HG03139 (cell line): ENCODE measurements around the gene KIF9.
"Not testable (repeated sequence)": the region's sequence is repeated elsewhere in the genome, so short reads cannot be mapped to it uniquely, and the experiment has no call there.

Source experiments
- ATAC-seq: cut with Tn5 transposase; IDR thresholded peaks from one replicate; pipeline ENCODE4 v1.9.1; 2021; ENCODE audit not compliant: unreplicated experiment

The KIF9 gene

DNA sequence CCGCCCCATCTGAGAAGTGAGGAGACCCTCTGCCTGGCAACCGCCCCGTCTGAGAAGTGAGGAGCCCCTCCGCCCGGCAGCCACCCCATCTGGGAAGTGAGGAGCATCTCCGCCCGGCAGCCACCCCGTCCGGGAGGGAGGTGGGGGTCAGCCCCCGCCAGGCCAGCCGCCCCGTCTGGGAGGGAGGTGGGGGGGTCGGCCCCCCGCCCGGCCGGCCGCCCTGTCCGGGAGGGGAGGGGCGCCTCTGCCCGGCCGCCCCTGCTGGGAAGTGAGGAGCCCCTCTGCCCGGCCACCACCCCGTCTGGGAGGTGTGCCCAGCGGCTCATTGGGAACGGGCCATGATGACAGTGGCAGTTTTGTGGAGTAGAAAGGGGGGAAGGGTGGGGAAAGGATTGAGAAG, 26.3 kb downstream of the KIF9 start:
- ATAC-seq = not testable (repeated sequence)

DNA sequence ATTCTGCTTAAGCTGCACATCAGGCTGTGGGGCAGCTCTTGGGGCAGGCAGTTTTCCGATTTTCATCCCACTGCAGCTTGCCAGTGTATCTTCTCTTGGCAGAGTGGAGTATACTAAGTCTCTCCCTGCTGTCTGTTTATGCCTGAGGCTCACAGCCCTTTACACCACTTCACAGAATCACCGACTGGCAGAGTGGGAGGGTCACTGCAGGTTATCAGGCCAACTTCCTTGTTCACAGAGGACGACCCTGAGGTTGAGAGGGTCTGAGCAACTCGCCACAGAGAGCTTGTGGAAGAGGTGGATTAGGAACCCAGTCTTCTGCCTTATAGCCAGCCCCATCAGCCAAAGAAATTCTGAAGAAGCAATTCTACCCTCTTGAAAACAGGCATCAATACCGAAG, 30.9 kb downstream of the KIF9 start:
- no peak for ATAC-seq

DNA sequence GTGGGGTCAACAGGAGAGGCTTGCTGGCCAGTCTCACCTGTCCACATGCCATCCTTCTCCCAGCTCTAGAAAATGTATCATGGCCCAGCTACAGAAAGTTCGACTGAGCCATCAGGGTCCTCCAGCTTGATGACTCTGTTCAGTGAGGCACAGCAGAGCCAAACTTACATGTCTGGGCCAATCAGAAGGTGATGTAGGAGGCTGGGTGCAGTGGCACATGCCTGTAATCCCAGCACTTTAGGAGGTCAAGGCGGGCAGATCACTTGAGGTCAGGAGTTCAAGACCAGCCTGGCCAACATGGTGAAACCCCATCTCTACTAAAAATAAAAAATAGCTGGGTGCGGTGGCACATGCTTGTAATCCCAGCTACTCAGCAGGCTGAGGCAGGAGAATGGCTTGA, 31.5 kb downstream of the KIF9 start:
- ATAC-seq = not testable (repeated sequence)

DNA sequence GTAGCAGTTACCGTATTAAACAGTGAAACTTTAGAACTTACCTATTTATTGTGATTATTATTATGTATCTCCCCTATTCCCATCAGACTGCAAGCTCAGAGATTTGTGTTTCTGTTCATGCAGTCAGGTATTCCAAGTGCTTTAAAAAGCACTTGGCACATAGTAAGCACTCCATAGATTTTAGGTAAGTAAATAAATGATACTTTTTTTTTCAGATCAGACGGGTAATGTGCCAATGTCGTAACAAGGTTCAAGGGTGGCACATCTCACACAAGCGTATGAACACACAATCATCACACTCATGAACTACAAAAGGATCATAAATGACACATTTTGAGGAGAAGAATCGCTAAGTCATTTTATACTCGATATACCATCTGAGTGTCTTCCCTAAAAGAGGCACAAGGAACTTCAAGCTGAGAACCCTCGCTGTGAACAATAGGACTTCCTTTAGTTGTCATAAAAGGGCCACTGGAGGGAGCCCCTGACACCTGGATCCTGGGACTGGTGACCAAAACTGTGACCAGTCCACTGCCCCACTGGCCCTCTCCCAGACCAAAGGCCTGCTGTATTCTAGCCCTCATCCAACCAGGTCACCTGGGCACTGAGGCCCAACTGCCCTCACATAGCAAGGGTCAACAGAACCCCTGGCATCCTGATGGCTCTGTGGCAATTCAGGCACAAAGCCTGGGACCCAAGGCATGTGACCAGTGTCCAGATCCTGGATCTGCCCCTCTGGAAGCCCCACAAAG, 32.1 kb downstream of the KIF9 start:
- no peak for ATAC-seq

DNA sequence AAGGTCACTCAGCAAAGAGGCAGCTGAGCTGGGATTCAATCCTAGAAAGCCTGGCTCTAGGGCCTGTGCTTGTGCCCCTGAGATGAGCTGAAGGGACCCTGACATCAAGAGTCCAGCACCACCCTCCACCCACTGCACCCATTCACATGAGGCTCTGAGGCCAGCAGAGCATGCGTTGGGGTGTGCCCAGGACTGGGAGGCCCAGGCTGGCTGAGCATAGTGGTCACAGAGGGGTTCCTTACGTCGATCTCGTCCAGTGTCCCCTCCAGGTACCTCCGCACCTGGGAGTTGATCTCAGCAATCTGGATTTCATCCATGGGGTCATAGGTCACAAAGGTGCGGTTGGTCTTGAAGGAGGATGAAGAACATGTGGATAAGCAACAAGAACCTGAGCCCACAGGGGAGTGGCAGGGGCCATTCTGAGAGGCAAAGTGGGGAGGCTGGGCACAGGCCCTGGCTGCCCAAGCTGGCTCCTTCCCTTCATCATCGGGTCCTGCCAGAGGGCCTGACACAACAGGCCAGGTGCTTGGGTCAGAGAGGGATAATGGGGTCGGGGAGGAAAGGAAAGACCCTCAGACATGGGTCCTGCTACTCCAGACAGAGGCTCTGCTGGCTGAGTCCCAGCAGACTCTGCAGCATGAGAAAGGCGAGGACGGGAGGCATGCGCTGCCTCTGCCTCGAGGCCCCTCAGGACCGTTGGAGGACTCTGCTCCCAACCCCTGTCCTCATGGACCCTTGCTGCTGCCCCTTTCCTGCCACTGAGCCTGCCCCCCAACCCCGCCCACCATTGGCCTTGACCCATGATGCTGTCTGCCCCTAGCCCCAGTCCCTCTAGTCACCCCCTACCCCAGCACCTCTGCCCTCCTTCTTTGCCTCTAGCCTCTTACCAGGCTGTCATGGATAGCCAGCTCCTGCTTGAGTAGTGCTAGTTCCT, 35.2 kb downstream of the KIF9 start:
- no peak for ATAC-seq

DNA sequence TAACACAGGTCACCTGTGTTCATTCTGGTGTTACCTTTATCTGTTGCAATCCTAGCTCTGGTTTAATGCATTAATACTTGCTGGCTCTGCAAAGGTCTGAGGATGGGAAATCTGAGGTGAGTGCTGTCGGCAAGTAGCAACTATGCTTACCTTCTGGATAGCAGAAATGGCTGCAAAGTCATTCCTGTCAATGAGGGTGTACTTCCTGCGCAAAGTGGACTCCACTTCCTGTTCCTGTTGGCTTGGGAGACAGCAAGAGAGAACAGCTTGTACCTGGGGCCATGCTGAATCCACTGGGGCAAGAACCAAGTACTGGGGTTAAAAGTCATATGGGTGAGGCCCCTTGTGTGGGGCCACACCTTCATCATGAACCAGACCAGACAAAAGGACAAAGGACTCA, 37.3 kb downstream of the KIF9 start:
- no peak for ATAC-seq

DNA sequence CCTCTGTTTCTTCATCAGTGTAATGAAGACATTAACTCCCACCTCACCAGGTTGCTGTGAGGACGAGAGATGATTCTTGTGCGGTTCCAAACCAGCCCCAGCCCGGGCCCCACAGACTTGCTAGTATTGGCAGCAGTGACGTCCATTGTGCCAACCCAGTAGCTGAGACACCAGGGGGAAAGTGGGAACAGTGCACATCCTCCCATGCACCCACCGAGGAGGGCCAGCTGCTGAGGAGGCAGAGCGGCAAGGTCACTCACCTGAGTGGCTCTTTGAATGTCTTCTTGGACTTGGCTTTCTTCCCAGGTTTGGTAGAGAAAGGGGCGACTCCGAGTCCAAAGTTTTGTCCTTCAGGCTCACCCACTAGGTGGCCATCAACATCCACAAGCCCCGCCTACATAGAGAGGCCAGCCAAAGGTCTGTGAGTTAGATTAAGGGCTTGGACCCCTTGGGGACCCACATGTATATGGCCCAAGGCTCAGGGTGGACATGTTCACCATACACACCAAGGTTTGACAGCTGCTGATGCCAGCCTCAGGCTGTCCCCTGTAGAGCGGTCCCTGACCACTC, 38.0 kb downstream of the KIF9 start:
- no peak for ATAC-seq

DNA sequence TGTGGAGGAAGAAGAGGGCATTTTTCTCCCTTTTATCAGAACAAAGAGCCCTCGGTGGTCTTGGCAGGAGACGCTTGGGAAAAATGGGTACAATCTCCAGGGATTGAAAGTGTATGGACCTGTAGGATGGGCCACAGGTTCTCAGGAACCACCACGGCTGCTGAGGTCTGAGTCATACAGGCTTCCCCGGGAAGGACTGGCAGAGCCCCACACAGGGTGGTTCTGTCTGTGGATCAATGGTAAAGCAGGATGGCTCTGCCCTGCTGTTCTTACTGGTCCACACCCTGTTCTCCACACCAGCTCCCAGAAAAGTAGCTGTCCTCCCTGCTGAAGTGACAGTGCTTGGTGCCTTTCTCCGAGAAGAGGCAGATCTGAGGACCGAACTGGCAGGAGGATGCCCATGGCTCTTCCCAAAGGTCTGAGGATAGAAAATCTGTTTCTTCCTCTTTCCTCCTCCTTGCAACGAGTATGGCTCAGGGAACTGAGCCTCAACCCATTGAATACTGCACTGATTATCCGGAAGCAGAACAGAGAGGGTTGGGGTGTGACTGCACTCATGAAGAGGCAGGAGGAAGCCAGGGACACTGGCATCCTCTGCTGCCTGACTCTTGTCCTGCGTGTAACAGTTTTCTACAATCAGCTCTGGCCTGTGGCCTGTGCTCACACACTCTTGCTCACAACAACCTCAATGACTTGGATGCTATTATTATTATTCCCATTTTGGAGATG, 39.0 kb downstream of the KIF9 start:
- ATAC-seq = no peak

DNA sequence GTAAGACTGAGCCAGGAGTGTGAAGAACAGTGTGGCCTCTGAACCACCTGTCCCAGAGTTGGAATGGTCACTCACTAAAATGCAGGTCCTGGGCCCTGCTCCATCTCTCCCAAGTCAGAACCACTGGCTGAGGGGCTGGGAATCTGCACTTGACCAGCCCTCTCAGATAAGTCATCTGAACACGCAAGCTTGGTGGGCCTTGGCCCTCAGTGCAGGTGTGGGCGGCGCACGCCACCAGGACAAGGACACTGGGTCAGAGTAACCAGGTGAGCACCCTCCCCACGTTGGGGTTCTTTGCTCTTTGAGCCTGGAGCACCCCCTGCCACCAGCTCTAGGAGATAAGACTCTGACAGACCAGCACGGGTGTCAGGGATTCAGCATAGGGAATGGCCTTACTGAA, 42.7 kb downstream of the KIF9 start:
- ATAC-seq = no peak

DNA sequence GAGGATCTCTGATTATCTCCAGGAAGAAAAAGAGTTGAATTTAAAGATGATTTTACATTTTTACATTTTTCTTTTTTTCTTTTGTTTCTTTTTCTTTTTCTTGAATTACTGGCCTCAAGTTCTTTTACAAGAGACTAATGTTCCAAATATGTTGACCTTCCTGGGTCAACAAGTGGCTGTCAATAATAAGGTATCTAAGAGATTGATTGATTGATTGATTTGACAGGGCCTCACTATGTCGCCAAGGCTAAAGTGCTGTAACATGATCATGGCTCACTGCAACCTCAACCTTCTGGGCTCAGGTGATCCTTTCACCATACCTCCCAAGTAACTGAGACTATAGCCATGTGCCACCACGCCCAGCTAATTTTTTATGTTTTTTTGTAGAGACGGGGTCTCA, 44.6 kb downstream of the KIF9 start:
- no peak for ATAC-seq

DNA sequence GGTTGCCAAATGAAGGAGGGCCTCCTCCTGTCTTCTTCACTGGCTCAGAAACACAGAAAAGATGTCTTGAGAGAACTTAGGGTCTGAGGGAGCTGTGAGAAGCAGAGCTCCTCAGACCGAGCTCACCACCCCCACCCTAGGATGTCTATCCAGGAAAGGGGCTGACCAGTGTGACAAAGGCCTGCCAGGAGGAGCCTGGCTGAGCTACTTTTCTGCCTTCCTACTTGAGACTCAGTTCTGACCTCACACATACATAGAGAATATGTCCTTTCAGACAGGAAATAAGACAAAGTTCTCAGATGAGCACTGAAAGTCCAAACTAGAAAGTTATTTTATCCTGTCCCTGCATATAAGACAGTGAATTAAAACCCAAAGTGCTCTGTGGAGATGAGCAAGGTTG, 54.5 kb downstream of the KIF9 start:
- ATAC-seq = no peak

DNA sequence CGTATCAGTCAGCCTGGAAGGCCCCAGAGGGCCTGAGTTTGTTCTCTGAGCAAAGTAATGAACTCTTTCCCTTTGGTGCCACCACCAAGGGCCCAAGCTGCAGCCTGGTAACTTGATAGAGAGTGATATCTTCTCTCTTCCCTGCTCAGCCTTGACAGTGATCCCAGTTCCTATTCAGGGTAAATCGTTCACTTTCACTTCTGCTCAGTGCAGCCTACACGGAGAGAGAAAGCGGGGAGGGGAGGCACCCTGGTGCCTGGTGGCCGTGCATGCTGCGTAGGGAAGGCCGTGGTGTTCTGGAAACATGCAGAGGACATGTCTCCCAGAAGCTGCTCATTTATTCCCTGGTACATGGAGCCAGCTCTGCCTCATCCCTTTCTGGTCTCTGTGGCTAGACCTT, 54.9 kb downstream of the KIF9 start:
- ATAC-seq = no peak

DNA sequence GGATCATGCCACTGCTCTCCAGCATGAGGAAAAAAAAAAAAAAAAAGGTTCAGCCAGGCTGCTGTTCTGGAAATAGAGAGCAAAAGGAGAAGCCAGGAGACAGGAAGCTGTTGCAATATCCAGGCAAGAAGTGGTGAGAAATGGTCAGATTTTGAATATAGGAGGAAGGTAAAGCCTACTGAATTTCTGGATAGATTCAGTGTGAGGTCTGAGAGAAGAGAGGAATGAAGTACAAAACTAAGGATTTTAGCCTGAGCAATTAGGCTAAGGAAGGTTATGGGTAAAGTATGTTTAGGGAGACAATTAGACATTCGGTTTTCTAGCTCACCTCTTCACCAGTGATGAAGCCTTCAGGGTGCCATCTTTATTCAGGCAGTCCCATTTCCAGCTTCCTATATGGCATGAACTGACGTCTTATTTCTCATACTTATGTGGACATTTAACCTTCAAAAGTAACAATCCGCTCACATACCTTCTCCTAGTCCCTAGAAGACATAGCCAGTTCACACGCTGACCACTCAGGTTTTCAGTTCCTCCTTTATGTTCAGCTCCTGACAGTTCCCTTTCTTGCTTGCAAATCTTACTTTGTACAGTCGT, 57.2 kb downstream of the KIF9 start:
- peak; percentile 48 for ATAC-seq

DNA sequence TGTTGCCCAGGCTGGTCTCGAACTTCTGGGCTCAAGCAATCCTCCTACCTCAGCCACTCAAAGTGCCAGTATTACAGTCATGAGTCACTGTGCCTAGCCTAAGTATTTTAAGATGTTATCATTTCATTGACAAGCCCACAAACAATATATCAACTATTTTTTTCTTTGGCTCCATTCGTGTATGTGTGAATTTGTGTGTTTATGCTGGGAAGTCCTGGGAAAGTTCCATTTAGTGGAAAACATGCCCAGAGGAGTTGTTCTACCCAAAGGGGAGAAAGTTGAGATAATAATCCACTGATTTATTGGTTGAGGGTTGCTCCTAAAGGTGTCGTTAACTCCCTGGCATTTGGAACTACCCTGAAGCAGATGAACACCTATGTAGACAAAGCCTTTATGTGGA, 58.8 kb downstream of the KIF9 start:
- ATAC-seq = no peak

DNA sequence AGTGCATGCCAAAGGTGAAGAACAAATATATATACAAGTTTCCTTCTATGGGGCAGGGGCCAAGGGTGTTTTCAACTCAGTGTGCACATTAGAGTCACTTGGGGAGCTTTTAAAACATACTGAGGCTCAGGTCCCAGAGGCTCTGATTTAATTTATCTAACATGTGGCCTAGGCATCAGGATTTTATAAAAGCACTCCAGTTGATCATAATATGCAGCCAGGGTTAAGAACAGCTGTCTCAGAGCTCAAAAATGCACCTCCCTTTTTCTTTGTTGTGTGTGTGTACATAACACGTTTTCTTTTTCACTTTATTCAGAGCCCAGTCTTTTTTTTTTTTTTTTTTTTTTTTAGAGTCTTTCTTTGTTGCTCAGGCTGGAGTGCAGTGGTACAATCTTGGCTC, 60.8 kb downstream of the KIF9 start:
- no peak for ATAC-seq

DNA sequence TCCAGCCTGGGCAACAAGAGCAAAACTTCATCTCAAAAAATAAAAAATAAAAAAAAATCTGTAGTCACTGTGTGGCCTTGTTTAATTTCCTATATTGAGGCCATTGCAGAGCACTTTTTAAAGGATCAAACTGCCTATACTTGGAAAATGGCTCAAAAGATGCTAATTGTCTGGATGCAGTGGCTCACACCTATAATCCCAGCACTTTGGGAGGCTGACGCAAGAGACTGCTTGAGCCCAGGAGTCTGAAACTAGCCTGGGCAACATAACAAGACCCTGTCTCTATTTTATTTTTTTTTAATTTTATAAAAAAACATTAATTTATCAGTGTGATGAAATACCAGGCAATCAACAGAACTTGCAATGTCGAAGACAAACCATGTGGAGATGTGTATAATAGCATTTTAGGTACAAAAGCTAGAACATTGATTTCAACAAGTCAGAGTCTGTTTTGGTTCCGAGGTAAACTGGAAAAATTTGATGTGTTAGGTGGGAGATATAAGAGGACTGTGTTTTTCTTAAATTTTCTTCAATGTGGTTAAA, 71.7 kb downstream of the KIF9 start:
- ATAC-seq = no peak

DNA sequence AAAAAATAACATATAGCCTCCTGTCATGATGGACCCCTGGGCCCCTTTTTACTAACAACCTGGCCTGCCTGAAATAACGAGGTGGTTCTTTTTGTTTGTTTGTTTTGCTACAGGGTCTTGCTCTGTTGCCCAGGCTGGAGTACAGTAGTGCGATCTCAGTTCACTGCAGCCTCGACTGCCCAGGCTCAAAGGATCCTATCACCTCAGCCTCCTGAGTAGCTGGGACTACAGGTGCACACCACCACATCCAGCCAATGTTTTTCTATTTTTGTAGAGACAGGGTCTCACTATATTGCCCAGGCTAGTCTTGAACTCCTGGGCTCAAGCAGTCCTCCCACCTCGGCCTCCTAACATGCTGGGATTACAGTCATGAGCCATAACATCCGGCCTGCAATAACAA, 76.6 kb downstream of the KIF9 start:
- not testable (repeated sequence) for ATAC-seq

DNA sequence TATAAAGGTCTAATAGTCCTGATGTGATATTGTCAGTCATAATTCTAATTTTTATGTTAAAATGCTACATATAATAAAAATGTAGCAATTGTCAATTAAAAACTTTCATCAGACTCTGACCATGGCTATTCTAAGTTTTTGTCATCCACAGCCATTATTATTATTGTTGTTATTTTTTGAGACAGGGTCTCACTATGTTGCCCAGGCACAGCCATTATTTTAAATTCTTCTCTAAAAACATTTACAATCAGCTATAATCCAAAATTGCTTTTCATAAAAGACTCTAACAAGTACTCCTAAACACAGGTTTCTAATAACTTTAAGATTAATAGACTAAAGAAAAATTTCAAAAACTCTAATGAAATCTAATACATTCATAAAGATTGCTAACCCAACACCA, 77.7 kb downstream of the KIF9 start:
- ATAC-seq = no peak

DNA sequence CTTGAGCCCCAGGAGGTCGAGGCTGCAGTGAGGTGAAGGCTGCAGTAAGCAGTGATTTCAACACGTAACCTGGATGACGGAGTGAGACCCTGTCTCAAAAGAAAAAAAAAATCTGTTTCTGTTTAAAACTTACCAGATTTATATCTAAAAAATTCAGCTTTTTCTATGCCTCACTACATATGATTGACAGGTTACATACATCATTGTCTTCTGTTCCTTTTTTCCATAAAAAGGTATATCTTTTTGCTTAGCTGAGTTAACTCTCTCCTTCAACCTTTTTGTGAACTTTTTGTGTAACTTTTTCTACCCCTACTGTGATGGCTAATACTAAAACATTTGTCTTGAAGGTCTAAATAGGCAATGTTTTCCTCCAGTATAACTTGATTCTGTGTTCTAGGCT, 80.1 kb downstream of the KIF9 start:
- no peak for ATAC-seq

DNA sequence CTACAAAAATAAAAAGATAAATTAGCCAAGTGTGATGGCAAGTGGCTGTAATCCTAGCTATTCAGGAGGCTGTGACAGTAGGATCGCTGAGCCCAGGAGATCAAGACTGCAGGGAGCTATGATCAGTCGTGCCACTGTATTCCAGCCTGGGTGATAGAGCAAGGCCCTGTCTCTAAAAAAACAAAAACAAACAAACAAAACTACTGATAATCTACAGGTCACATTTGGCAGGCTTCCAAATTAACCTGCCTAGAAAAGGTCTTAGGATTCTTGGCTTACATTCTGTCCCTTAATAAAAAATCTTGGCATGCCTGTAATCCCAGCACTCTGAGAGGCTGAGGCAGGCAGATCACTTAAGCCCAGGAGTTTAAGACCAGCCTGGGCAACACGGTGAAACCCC, 85.3 kb downstream of the KIF9 start:
- no peak for ATAC-seq

DNA sequence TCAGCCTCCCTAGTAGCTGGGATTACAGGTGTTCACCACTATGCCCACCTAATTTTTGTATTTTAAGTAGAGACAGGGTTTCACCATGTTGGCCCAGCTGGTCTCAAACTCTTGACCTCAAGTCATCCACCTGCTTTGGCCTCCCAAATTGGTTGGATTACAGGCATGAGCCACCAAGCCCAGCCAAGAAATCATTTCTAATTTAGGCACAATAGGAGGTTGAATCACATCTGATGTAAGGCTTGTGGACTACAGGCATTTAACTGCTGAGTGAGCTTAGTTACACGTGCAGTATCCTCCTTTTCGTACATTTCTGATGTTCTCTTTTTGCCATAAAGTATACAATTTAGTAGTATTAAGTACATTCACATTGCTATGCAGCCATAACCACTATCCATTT, 87.6 kb downstream of the KIF9 start:
- ATAC-seq = no peak
